ENCODE measurements around the gene DEPDC1B. TPM values are rescaled to one million over a fixed set of nuclear protein-coding genes. Genes with fewer than 3 reads are reported as not detected.

DEPDC1B gene
- total RNA-seq, 4 donors from 2014 or later = 10.5 to 13.2 (median 11.2) TPM

DNA sequence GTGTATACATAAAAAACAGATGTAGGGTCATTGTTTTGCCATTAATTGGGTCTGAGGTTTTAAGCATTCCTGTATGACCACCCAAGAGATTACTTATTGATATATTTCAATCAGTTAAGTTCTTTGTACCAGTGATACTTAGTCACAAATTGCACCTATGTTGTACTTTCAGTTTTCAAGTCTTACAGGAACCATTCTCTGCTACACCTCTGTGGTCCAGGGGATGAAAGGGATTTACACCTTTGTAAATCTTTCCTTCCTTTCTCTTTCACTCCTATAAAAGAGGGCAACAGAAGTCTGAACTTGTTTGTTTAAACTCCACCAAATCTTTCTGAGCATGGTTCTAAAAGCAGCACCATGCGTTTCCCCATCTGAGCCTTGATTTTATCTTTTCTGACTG, 86.1 kb downstream of the DEPDC1B start:
- H3K36me3 ChIP-seq = no peaks in the 10 kb centered on the region
- no peaks in the 10 kb centered on the region for H3K4me1 ChIP-seq
- H3K27me3 ChIP-seq = no peaks in the 10 kb centered on the region
- no peak for DNase-seq
- H3K27ac ChIP-seq = no peak overlapping the region
- no peak for TF ChIP-seq POLR2A (IDR thresholded peaks at IDR 0.05)
- TF ChIP-seq, protein P1, sequence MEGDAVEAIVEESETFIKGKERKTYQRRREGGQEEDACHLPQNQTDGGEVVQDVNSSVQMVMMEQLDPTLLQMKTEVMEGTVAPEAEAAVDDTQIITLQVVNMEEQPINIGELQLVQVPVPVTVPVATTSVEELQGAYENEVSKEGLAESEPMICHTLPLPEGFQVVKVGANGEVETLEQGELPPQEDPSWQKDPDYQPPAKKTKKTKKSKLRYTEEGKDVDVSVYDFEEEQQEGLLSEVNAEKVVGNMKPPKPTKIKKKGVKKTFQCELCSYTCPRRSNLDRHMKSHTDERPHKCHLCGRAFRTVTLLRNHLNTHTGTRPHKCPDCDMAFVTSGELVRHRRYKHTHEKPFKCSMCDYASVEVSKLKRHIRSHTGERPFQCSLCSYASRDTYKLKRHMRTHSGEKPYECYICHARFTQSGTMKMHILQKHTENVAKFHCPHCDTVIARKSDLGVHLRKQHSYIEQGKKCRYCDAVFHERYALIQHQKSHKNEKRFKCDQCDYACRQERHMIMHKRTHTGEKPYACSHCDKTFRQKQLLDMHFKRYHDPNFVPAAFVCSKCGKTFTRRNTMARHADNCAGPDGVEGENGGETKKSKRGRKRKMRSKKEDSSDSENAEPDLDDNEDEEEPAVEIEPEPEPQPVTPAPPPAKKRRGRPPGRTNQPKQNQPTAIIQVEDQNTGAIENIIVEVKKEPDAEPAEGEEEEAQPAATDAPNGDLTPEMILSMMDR (IDR thresholded peaks at IDR 0.05) = no peak
- no peak overlapping the region for H3K4me3 ChIP-seq
- no peaks in the 10 kb centered on the region for H3K9me3 ChIP-seq

DNA sequence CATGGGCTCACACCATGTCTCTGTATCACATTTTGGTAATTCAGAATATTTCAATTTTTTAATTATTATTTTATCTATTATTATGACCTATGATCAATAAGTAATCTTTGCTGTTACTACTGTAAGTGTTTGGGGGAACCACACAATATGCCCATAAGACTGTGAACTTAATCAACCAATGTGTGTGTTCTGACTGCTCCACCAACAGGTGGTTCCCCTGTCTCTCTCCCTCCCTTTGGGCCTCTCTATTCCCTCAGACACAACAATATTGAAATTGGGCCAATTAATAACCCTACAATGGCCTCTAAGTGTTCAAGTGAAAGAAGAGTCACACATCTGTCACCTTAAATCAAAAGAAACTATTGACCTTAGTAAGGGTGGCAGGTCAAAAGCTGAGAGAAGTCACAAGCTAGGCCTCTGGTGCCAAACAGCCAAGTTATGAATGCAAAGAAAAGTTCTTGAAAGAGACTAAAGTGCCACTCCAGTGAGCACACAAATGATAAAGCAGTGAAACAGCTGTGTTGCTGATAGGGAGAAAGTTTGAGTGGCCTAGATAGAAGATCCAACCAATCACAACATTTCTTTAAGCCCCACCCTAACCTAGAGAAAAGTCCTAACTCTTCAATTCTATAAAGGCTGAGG, 88.7 kb downstream of the DEPDC1B start:
- no peaks in the 10 kb centered on the region for H3K36me3 ChIP-seq
- DNase-seq = no peak

DNA sequence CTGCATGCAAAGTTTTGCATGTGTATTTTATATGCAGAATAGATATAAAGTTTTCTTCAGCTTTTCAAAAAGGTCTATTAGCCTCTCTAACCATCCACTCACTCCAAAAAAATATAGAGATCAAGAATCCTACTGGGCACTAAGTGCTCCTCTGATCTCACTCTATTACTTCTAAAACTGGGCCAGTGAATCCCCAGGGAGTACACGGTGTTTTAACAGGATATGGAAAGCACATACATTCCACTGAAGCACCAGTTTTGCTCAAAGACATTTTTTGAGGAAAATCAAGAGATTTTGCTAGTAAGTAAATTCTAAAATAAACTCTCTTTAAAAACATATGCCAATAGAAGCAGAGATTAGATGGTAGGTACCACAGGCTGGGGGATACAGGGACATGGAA, 95.2 kb downstream of the DEPDC1B start:
- Histone ChIP-seq H3K4me1 (no peaks in the 10 kb centered on the region), H3K27me3 (no peaks in the 10 kb centered on the region), H3K4me3 (no peak overlapping the region), H3K27ac (no peak overlapping the region), H3K36me3 (no peaks in the 10 kb centered on the region), H3K9me3 (no peaks in the 10 kb centered on the region)
- TF ChIP-seq, protein P1 (IDR thresholded peaks at IDR 0.05) = no peak
- TF ChIP-seq POLR2A (IDR thresholded peaks at IDR 0.05) = no peak
- DNase-seq = no peak

More for the DNA sequence above, 88.7 kb downstream of the DEPDC1B start:
- H3K27ac ChIP-seq = no peak overlapping the region
- H3K9me3 ChIP-seq = no peaks in the 10 kb centered on the region
- H3K4me3 ChIP-seq = no peak overlapping the region
- TF ChIP-seq, protein P1 (IDR thresholded peaks at IDR 0.05) = no peak
- no peak for TF ChIP-seq POLR2A (IDR thresholded peaks at IDR 0.05)
- no peaks in the 10 kb centered on the region for H3K27me3 ChIP-seq
- H3K4me1 ChIP-seq = no peaks in the 10 kb centered on the region

DNA sequence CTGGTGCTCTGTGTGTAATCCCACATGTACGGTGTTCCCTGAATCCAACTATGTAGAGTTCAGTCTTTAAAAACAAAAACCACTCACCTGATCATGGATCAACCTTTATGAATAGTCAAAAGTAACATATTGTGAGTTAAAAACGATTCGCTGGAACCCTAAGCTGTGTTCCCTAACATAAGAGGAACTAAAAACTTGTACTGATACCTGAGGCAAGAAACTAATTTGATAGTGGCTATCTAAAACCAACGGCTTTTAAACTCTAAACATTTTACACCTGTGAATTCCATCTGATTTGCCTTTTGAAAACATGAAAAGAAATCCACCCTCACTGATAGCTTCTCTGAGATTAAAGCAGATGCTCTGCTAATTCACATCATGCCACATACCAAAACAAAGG, 101.5 kb downstream of the DEPDC1B start:
- Histone ChIP-seq H3K9me3 (no peaks in the 10 kb centered on the region), H3K27ac (no peak overlapping the region), H3K4me3 (no peak overlapping the region), H3K4me1 (no peaks in the 10 kb centered on the region), H3K36me3 (no peaks in the 10 kb centered on the region), H3K27me3 (no peaks in the 10 kb centered on the region)
- no peak for DNase-seq
- TF ChIP-seq, protein P1 (IDR thresholded peaks at IDR 0.05) = no peak
- no peak for TF ChIP-seq POLR2A (IDR thresholded peaks at IDR 0.05)

DNA sequence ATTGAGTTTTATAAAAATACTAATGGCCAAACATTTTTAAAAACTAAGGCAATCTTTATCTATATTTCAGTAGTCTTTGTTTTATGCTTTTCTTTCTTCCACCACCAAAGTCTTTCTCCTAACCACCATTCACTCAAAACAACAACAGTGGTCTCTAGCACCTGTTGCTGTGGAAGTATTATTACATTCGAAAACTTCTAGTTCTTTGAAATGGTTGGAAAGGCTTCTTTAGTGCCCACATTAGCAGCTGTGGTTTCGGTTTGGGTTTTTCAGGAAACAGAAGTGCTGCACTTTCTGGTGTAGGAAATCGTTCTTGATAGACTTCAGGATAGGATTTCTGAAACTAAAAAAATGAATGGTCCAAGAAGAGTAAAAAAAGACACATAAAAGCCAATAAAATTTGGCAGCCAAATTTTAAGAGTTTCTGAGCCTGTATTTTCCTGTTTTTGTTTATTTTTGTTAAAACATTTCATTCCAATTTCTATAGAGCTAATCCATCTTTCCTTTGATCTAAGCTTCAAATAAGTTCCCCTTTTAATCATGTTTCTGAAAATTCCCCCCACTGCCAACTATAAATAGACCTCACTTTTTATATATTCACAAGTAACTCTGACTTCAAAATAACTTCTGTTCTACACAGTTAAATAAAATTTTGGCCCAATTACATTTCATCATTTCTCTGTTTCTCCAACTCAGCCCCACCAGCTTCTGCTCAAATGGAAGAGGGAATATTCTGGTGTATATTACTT, 102.2 kb downstream of the DEPDC1B start:
- Histone ChIP-seq H3K27ac (no peak overlapping the region), H3K4me3 (no peak overlapping the region), H3K9me3 (no peaks in the 10 kb centered on the region), H3K4me1 (no peaks in the 10 kb centered on the region), H3K36me3 (no peaks in the 10 kb centered on the region), H3K27me3 (no peaks in the 10 kb centered on the region)
- TF ChIP-seq POLR2A (IDR thresholded peaks at IDR 0.05) = no peak
- TF ChIP-seq, protein P1 (IDR thresholded peaks at IDR 0.05) = no peak
- DNase-seq = no peak

Data from Peyer's patch (tissue), 4 donors.